Epidermal melanocyte (primary cell): ENCODE data around the gene DISP3.

Experiments used
- DNase-seq: peaks from one replicate; pipeline ENCODE4 v3.0.0; 2011; ENCODE audit warnings: low spot score; ENCODE audit not compliant: insufficient read length

The DISP3 gene

DNA sequence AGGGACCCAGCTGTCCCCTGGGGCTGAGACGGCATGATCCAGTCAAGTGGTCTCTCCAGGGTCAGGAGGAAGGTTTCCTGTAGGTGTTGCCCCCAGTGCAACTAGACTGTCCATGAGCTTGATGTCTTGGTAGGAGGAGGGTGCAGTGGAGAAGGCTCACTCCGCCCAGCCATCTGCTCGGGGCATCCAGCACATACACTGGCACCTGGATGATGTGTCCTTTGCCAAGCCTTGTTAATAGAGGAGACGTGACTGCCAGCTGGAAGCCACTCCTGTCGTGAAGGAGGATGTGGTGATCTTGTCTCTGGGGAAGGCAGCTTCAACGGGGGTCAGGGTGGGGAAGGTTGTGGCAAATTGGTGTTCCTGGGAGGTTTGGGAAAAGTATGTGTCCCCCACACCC is 6.2 kb downstream of the DISP3 start:
- DNase-seq: no peak

- DNase-seq: no peak
These were observed 7.5 kb downstream of the DISP3 start for GRCh38 chr1:11486231-11487009.

- DNase-seq: no peak
These were observed 8.3 kb downstream of the DISP3 start for GRCh38 chr1:11487196-11487751.

DNA sequence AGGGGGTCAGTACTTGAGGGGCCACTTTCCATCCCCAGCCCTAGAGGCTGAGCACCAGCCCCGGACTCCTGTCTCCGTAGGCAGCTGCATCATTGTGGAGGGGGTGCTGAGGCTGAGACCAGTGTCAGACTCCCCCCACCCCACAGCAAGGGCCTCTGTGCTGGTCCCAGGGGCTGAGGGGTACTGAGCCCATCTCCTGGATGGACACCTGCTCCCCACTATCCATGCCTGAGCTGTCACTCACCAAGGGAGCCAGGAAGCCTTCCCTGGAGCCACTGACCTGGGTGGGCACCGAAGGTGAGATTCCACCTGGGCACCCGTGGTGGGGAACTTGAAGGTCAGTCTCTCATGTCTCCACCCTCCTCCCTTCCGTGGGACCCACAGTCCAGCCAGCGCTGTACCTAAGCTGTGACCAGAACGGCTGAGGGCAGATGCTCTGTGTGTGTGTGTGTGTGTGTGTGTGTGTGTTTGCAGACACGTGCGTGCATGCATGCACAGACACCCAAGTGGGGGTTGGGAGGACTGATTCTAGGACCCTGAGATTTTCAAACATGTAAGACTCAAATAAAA is 9.3 kb downstream of the DISP3 start:
- DNase-seq: no peak

DNA sequence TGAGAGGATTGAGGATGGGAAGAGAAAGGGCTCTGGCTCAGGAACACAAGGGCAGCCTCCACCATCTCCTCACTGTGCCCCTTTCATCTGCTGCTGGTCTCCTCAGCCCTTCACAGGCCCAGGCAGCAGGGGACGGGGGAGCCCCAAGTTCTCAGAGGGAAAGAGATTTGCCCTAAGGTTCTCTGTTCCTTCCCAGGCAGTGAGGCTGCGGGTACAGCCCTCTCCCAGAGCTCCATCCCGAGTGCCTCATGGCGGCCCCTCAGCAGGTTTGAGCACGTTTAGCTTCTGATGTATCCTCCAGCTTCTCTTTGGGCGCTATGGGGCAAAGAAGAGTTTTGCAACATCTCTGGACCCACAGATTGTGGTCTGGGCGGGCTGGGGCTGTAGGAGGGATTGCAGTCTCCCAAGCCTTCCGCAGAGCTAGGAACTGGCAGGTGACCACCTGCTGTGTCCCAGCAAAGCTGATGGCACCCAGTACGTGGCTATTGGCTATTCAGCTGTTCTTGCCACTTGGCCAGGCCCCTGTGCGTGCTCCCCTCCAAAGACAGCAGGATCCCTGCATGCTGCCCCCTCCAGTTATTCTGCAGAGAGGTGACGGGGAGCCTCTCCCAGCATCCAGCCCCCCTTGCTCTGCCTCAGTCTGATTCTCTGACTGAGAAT is 10.1 kb downstream of the DISP3 start:
- no peak for DNase-seq

DNA sequence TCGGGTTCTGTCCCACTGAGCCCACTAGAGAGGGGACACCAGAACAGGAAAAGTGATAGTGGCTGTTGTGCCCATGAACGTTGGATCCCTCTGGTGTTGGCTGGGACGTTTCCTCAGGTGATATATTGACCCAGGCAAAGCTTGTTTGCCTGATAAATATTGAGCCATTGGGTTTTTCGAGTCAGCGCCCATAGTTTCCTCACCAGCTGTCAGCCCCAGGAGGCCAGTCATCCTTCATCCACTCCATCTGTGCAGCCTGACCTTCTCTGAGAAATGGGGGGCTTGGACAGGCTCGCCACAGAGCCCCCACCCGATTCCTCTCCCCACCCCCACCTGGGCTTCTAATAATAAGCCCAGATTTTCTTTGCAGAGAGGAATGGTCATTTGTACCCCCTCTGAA is 13.3 kb downstream of the DISP3 start:
- no peak for DNase-seq

DNA sequence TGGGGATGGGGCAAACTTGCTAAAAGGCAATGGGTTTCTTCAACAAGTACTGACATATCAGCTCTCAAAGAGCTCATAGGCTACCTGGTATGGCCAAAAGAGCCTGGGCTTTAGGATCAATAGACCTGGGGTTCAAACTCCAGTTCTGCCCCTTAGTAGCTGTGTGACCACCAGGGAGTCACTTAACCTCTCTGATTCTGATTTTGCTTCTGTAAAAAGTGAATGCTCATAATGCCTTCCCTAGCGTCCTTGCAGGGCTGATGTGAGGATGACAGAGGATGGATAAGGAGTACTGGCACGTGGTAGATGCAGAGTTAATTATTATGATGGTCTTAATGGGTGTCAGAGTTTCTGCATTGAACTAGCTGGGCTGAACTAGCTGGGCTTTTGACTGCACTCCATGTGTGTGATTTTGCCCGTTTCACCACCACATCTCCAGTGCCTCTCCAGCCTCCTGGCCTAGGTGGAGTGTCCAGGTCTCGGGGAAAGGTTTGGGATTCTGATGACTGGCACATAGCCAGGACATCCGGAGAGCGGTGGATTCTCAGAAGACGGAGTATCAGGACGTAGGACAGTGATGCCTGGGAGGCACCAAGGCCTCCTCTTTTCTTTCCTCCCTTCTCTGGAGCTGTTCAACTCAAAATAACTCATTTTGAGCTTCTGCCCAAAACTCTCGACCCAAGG is 15.2 kb downstream of the DISP3 start:
- DNase-seq: no peak

- DNase-seq: no peak
These were observed 15.8 kb downstream of the DISP3 start for GRCh38 chr1:11494771-11495170.

DNA sequence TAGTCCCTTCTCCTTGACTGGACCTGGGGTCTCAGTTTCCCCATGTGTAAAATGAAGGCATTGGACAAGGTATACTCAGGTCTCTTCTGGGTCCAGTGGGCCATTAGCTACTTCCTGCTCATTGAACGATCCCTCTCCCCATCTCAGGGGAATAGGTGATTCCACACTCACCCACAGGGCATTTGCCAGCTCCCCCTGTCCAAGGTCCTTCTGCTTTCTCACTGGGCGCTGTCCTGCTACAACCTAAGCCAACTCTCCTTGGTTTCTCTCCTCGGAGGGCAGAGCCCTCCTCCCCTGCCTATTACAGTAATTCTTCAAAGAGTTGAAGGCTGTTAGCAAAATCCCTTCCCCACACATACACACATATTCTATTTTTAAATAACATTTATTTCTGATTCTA is 16.6 kb downstream of the DISP3 start:
- DNase-seq: no peak

- no peak for DNase-seq
These were observed 17.7 kb downstream of the DISP3 start for GRCh38 chr1:11496551-11497080.

DNA sequence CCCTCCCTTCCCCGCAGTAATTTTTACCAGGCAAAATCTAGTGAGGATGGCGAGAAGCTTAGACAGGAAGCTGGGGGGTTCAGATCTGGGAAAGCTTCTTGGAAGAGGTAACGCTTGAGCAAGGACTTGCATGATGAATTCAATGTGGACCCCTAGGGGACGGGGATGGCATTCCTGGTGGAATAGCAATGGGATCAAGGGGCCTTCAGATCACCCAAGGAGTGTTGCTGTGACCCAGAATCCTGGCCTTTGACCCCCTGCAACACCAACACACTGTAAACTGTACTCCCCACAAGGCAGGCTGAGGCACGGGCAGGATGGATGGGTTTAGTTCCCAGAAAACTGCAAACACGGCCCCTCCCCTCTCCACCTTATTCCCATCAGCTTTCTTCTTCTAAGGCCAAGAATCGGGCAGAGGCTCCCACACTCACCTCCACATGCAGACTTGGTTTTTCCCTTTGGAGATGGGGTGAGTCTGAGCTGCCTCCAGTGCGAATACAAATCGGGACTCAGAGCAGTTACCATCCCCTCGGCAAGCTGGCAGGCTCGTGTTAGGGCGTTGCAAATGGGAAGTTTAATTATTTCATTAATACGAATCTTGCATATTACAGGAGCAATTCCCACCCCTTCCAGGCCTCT is 20.1 kb downstream of the DISP3 start:
- no peak for DNase-seq

DNA sequence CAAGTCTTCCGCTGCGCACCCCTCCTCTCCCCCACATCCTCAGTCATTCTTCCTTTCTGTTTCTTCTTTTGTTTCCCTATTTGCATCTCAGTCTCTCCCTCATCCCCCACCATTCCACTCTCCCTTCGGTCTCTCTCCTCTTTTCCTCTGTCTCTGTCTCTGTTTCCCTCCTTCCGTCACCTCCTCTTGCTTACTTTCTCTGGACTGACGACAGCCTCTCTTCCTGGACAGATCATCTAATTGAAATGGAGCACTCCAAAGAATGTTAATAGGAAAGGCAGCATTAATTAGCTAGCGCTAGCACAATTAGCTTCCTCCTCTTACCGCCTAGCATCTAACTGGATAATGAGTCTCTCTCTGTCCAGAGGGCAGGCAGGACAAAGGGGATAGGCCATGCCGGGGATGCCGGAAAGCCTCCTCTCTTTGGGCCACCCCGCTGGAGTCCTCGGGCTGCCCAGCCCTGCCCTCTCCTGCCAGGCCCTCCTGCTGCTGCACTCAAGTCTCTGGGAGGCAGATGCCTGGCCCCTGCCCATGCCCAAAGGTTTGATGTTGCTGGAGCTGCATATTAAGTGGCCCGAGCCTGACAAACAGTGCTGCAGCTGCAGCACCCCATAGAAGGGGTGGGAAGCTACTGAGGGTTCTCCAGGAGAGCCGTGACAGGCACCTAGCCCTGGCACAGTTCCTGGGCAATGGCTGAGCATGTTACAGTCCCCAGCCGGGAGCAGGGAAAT is 20.8 kb downstream of the DISP3 start:
- no peak for DNase-seq

GRCh38 chr1:11500881-11501280 is 21.9 kb downstream of the DISP3 start:
- DNase-seq: no peak

- no peak for DNase-seq
These were observed 22.5 kb downstream of the DISP3 start for GRCh38 chr1:11501491-11501897.

GRCh38 chr1:11501906-11502485 is 23.0 kb downstream of the DISP3 start:
- DNase-seq: no peak

GRCh38 chr1:11502516-11502915 is 23.6 kb downstream of the DISP3 start:
- DNase-seq: no peak

DNA sequence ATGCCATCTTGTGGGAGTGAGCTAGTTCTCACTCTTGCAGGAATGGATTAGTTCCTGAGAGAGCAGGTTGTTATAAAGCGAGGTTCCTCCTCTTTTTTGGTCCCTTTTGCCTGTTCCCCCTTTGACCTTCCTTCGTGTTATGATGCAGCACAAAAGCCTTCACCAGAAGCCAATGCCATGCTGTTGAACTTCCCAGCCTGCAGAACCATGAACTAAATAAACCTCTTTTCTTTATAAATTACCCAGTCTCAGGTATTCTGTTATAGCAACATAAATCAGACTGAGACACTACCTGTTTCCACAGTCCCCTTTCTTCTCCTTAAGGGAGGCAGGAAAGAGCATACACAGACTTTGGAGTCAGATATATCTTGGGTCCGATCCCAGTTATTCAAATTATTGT is 25.6 kb downstream of the DISP3 start:
- no peak for DNase-seq

GRCh38 chr1:11505591-11506538 is 26.9 kb downstream of the DISP3 start:
- no peak for DNase-seq

- DNase-seq: no peak
These were observed 28.4 kb downstream of the DISP3 start for GRCh38 chr1:11507309-11507708.
